GM21423 (cell line): ENCODE measurements around the gene CLSTN3.

Source experiments
- ATAC-seq: cut with Tn5 transposase; IDR thresholded peaks from one replicate; pipeline ENCODE4 v1.9.1; 2021; ENCODE audit warnings: mild to moderate bottlenecking, moderate library complexity; ENCODE audit not compliant: unreplicated experiment

Gene CLSTN3

GRCh38 chr12:7125632-7126227 lies 4.4 kb upstream of the CLSTN3 start:
- no peak for ATAC-seq

- no peak for ATAC-seq
Observed at GRCh38 chr12:7127916-7128626, 2.1 kb upstream of the CLSTN3 start.

GRCh38 chr12:7128681-7129286 lies 1.4 kb upstream of the CLSTN3 start, which contains the start of gene RBP5:
Gene RBP5, minus strand, starts transcription at chr12:7128889. Its CDS starts 114 bp downstream, at chr12:7128775.
- no peak for ATAC-seq

GRCh38 chr12:7129287-7129871 lies 792 bp upstream of the CLSTN3 start:
- ATAC-seq, result peak; percentile 27

- ATAC-seq, result peak; percentile 52
Observed at GRCh38 chr12:7130701-7131501, 730 bp downstream of the CLSTN3 start.

GRCh38 chr12:7131502-7131866 lies 1.3 kb downstream of the CLSTN3 start:
- ATAC-seq, result no peak

GRCh38 chr12:7134396-7135166 lies 4.4 kb downstream of the CLSTN3 start:
- no peak for ATAC-seq

- ATAC-seq, result no peak
Observed at GRCh38 chr12:7136071-7136470, 5.9 kb downstream of the CLSTN3 start.

- ATAC-seq, result no peak
Observed at GRCh38 chr12:7136676-7137075, 6.5 kb downstream of the CLSTN3 start.

- no peak for ATAC-seq
Observed at GRCh38 chr12:7137908-7138307, 7.7 kb downstream of the CLSTN3 start.

GRCh38 chr12:7139200-7139599 lies 9.0 kb downstream of the CLSTN3 start:
- ATAC-seq, result no peak

- ATAC-seq, result no peak
Observed at GRCh38 chr12:7141351-7142005, 11.3 kb downstream of the CLSTN3 start.

- ATAC-seq, result peak; percentile 52
Observed at GRCh38 chr12:7142056-7142644, 12.0 kb downstream of the CLSTN3 start.

GRCh38 chr12:7142809-7143465 lies 12.8 kb downstream of the CLSTN3 start:
- no peak for ATAC-seq

- no peak for ATAC-seq
Observed at GRCh38 chr12:7143564-7143963, 13.4 kb downstream of the CLSTN3 start.

GRCh38 chr12:7144414-7145120 lies 14.4 kb downstream of the CLSTN3 start:
- ATAC-seq, result no peak

- no peak for ATAC-seq
Observed at GRCh38 chr12:7145671-7146070, 15.5 kb downstream of the CLSTN3 start.

- ATAC-seq, result no peak
Observed at GRCh38 chr12:7146228-7146627, 16.1 kb downstream of the CLSTN3 start.
